Astrocyte of the cerebellum (primary cell): ENCODE results near the gene PDZD2.

ENCODE experiments used
- DNase-seq: peaks from one replicate; pipeline ENCODE4 v3.0.0-alpha.2; 2011; ENCODE audit warnings: low read depth
- H3K4me3 ChIP-seq: 2 replicates; pipeline ENCODE4 v1.5.1; 2011; ENCODE audit warnings: mild to moderate bottlenecking, low read depth, low read length, moderate library complexity
- in situ Hi-C: cut with HindIII; loops from 2 replicates; pipeline ENCODE4 v1.10.0; 2017; ENCODE audit warnings: low sequenced_read_pairs
- TF ChIP-seq, protein P1 (sequence below): IDR thresholded peaks from 2 replicates; pipeline ENCODE4 v1.5.1; 2012; ENCODE audit warnings: low read length, low read depth, moderate library complexity, mild to moderate bottlenecking; ENCODE audit errors: missing control alignments

PDZD2 gene

GRCh38 chr5:32153723-32154122, 514.8 kb downstream of the PDZD2 start:
- TF ChIP-seq, protein P1, sequence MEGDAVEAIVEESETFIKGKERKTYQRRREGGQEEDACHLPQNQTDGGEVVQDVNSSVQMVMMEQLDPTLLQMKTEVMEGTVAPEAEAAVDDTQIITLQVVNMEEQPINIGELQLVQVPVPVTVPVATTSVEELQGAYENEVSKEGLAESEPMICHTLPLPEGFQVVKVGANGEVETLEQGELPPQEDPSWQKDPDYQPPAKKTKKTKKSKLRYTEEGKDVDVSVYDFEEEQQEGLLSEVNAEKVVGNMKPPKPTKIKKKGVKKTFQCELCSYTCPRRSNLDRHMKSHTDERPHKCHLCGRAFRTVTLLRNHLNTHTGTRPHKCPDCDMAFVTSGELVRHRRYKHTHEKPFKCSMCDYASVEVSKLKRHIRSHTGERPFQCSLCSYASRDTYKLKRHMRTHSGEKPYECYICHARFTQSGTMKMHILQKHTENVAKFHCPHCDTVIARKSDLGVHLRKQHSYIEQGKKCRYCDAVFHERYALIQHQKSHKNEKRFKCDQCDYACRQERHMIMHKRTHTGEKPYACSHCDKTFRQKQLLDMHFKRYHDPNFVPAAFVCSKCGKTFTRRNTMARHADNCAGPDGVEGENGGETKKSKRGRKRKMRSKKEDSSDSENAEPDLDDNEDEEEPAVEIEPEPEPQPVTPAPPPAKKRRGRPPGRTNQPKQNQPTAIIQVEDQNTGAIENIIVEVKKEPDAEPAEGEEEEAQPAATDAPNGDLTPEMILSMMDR, result no peak
- H3K4me3 ChIP-seq, result no peak overlapping the region
- in situ Hi-C loops, result no loop called here
- no peak for DNase-seq

- in situ Hi-C loops, result no loop called here
- DNase-seq, result no peak
- H3K4me3 ChIP-seq, result no peak overlapping the region
- TF ChIP-seq, protein P1, result no peak
These were observed 516.3 kb downstream of the PDZD2 start for GRCh38 chr5:32155211-32155610.

GRCh38 chr5:32156635-32157034, 517.7 kb downstream of the PDZD2 start:
- no peak for DNase-seq
- in situ Hi-C loops, result no loop called here
- no peak overlapping the region for H3K4me3 ChIP-seq
- TF ChIP-seq, protein P1, result no peak

- in situ Hi-C loops, result no loop called here
- TF ChIP-seq, protein P1, result no peak
- no peak overlapping the region for H3K4me3 ChIP-seq
- no peak for DNase-seq
These were observed 518.1 kb downstream of the PDZD2 start for GRCh38 chr5:32157078-32157477.

DNA sequence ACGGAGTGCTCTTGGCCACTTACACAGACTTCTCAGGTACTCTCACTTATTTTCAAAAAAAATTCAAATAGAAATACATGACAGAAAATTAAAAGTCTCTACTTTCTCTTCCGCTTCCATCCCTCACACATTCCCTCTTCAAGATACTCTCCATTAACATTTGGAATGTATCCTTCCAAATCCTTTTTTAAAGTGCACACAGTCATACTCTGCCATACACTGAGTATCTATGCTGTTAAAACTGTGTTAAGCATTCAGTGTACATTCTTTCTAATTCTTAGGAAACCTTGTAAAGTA, 519.7 kb downstream of the PDZD2 start:
- TF ChIP-seq, protein P1, result no peak
- no peak for DNase-seq
- no peak overlapping the region for H3K4me3 ChIP-seq
- in situ Hi-C loops, result no loop called here

- TF ChIP-seq, protein P1, result no peak
- DNase-seq, result no peak
- in situ Hi-C loops, result no loop called here
- H3K4me3 ChIP-seq, result no peak overlapping the region
These were observed 520.6 kb downstream of the PDZD2 start for GRCh38 chr5:32159328-32160072.

DNA sequence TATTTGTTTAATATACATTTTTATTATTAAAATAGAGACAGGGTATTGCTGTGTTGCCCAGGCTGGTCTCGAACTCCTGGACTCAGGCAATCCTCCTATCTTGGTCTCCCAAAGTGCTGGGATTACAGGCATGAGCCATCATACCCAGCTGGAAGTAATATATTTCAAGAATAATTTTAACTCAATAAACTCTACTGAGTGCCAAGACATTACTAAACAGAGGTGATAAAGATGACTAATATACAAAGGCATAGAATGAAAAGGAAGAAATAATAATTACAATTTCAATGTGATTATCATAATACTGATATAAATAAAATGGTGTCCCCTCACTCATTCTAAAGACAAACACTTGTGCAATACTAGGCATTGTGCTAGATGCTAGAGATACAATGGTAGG, 521.3 kb downstream of the PDZD2 start:
- in situ Hi-C loops, result no loop called here
- TF ChIP-seq, protein P1, result no peak
- no peak for DNase-seq
- no peak overlapping the region for H3K4me3 ChIP-seq
